ENCODE measurements around the gene PDE4D. TPM values are rescaled to one million over a fixed set of nuclear protein-coding genes. Genes with fewer than 3 reads are reported as not detected.
"Not testable (repeated sequence)": the region's sequence is repeated elsewhere in the genome, so short reads cannot be mapped to it uniquely, and the experiment has no call there.

The PDE4D gene
- polyA plus RNA-seq, 3 donors: 17.7 to 21.3 (median 19.7) TPM

- DNase-seq: no peak
These were observed 824.0 kb downstream of the PDE4D start for GRCh38 chr5:59069438-59070079.

- DNase-seq: no peak
These were observed 825.4 kb downstream of the PDE4D start for GRCh38 chr5:59067956-59068656.

- no peak for DNase-seq
These were observed 827.0 kb downstream of the PDE4D start for GRCh38 chr5:59066367-59067163.

- no peak for DNase-seq
These were observed 828.0 kb downstream of the PDE4D start for GRCh38 chr5:59065554-59065953.

GRCh38 chr5:59064293-59064692 is 829.2 kb downstream of the PDE4D start:
- no peak for DNase-seq

- no peak for DNase-seq
These were observed 830.4 kb downstream of the PDE4D start for GRCh38 chr5:59062986-59063683.

GRCh38 chr5:59061377-59061776 is 832.1 kb downstream of the PDE4D start:
- no peak for DNase-seq

- DNase-seq: no peak
These were observed 834.4 kb downstream of the PDE4D start for GRCh38 chr5:59058969-59059687.

- no peak for DNase-seq
These were observed 835.3 kb downstream of the PDE4D start for GRCh38 chr5:59058237-59058636.

- DNase-seq: not testable (repeated sequence)
These were observed 836.9 kb downstream of the PDE4D start for GRCh38 chr5:59056599-59056998.

GRCh38 chr5:59055745-59056448 is 837.6 kb downstream of the PDE4D start:
- DNase-seq: no peak

GRCh38 chr5:59054963-59055528 is 838.5 kb downstream of the PDE4D start:
- no peak for DNase-seq

GRCh38 chr5:59051951-59052350 is 841.6 kb downstream of the PDE4D start:
- DNase-seq: peak; percentile 54

GRCh38 chr5:59049095-59049494 is 844.4 kb downstream of the PDE4D start:
- no peak for DNase-seq

GRCh38 chr5:59042201-59043055 is 851.1 kb downstream of the PDE4D start:
- no peak for DNase-seq

- DNase-seq: no peak
These were observed 852.2 kb downstream of the PDE4D start for GRCh38 chr5:59041355-59041754.

- DNase-seq: no peak
These were observed 852.7 kb downstream of the PDE4D start for GRCh38 chr5:59040804-59041201.

GRCh38 chr5:59040024-59040803 is 853.3 kb downstream of the PDE4D start:
- DNase-seq: no peak
